ENCODE results near the gene SBNO2.

SBNO2 gene

GRCh38 chr19:1123885-1124677, 50.0 kb downstream of the SBNO2 start:
- no peak for ATAC-seq (ENCODE audit: insufficient read depth, low read depth)
- Histone ChIP-seq H3K36me3 (ENCODE audit: insufficient read depth, low read length) (peaks cover 66% of the 10 kb centered on the region), H3K9me3 (ENCODE audit: insufficient read depth, low read length, severe bottlenecking) (no peaks in the 10 kb centered on the region)

GRCh38 chr19:1123381-1123780, 50.7 kb downstream of the SBNO2 start:
- Histone ChIP-seq H2AFZ (ENCODE audit: low read depth, low read length) (no peak overlapping the region), H3K27ac (ENCODE audit: low read length) (no peak overlapping the region), H3K9me3 (ENCODE audit: insufficient read depth, low read length, severe bottlenecking) (no peaks in the 10 kb centered on the region), H4K20me1 (ENCODE audit: insufficient read depth, low read length) (peaks cover 7% of the 10 kb centered on the region; the same call in 1 of the 2 replicates), H3K4me1 (ENCODE audit: insufficient read depth, low read length) (no peaks in the 10 kb centered on the region), H3K36me3 (ENCODE audit: insufficient read depth, low read length) (peaks cover 73% of the 10 kb centered on the region), H3K27me3 (ENCODE audit: insufficient read depth, low read length, poor library complexity) (no peaks in the 10 kb centered on the region), H3K4me3 (ENCODE audit: low read depth in 1 of 2, low read length in 2 of 2) (no peak overlapping the region), H3K4me2 (ENCODE audit: insufficient read depth, low read length) (no peak overlapping the region), H3K79me2 (ENCODE audit: insufficient read depth, low read length) (no peaks in the 10 kb centered on the region), H3K9ac (ENCODE audit: low read depth, low read length) (no peak overlapping the region)
- TF ChIP-seq EZH2 (IDR thresholded peaks at IDR 0.05; ENCODE audit: borderline replicate concordance, low read depth, low read length, severe bottlenecking), result no peak
- TF ChIP-seq CTCF (IDR thresholded peaks at IDR 0.05; ENCODE audit: borderline replicate concordance, extremely low read depth, low read length, poor library complexity, severe bottlenecking), result no peak
- no peak for ATAC-seq (ENCODE audit: insufficient read depth, low read depth)
- no peak for DNase-seq

More at GRCh38 chr19:1123885-1124677, 50.0 kb downstream of the SBNO2 start:
- no peaks in the 10 kb centered on the region for H3K27me3 ChIP-seq (ENCODE audit: insufficient read depth, low read length, poor library complexity)
- H3K27ac ChIP-seq (ENCODE audit: low read length), result no peak overlapping the region
- H3K4me2 ChIP-seq (ENCODE audit: insufficient read depth, low read length), result no peak overlapping the region
- no peak overlapping the region for H3K4me3 ChIP-seq (ENCODE audit: low read depth in 1 of 2, low read length in 2 of 2)
- no peak for TF ChIP-seq CTCF (IDR thresholded peaks at IDR 0.05; ENCODE audit: borderline replicate concordance, extremely low read depth, low read length, poor library complexity, severe bottlenecking)
- no peak for TF ChIP-seq EZH2 (IDR thresholded peaks at IDR 0.05; ENCODE audit: borderline replicate concordance, low read depth, low read length, severe bottlenecking)
- no peak overlapping the region for H2AFZ ChIP-seq (ENCODE audit: low read depth, low read length)
- 0 out of 2 replicates have a peak, but pooled peaks cover under 1% of the 10 kb centered on the region for H3K79me2 ChIP-seq (ENCODE audit: insufficient read depth, low read length)
- H3K4me1 ChIP-seq (ENCODE audit: insufficient read depth, low read length), result no peaks in the 10 kb centered on the region
- no peak for DNase-seq
- H4K20me1 ChIP-seq (ENCODE audit: insufficient read depth, low read length), result peaks cover 7% of the 10 kb centered on the region; the same call in 1 of the 2 replicates
- H3K9ac ChIP-seq (ENCODE audit: low read depth, low read length), result no peak overlapping the region

- Histone ChIP-seq H4K20me1 (ENCODE audit: insufficient read depth, low read length) (peaks cover 7% of the 10 kb centered on the region; the same call in 1 of the 2 replicates), H3K4me3 (ENCODE audit: low read depth in 1 of 2, low read length in 2 of 2) (no peak overlapping the region), H2AFZ (ENCODE audit: low read depth, low read length) (no peak overlapping the region), H3K9me3 (ENCODE audit: insufficient read depth, low read length, severe bottlenecking) (no peaks in the 10 kb centered on the region), H3K4me1 (ENCODE audit: insufficient read depth, low read length) (no peaks in the 10 kb centered on the region), H3K4me2 (ENCODE audit: insufficient read depth, low read length) (no peak overlapping the region), H3K27ac (ENCODE audit: low read length) (no peak overlapping the region), H3K27me3 (ENCODE audit: insufficient read depth, low read length, poor library complexity) (no peaks in the 10 kb centered on the region), H3K9ac (ENCODE audit: low read depth, low read length) (no peak overlapping the region), H3K79me2 (ENCODE audit: insufficient read depth, low read length) (no peaks in the 10 kb centered on the region), H3K36me3 (ENCODE audit: insufficient read depth, low read length) (peaks cover 76% of the 10 kb centered on the region)
- TF ChIP-seq CTCF (IDR thresholded peaks at IDR 0.05; ENCODE audit: borderline replicate concordance, extremely low read depth, low read length, poor library complexity, severe bottlenecking) (no peak), EZH2 (IDR thresholded peaks at IDR 0.05; ENCODE audit: borderline replicate concordance, low read depth, low read length, severe bottlenecking) (no peak)
- ATAC-seq (ENCODE audit: insufficient read depth, low read depth), result no peak
- DNase-seq, result peak; percentile 24
Measured at GRCh38 chr19:1122972-1123363, 51.1 kb downstream of the SBNO2 start.
